Measurements from ENCODE around the gene EIF2B5. TPM values are rescaled to one million over a fixed set of nuclear protein-coding genes. Genes with fewer than 3 reads are reported as not detected.

Gene EIF2B5
- total RNA-seq, 4 donors from 2014 or later, result 42.6 to 56.8 (median 53.4) TPM

DNA sequence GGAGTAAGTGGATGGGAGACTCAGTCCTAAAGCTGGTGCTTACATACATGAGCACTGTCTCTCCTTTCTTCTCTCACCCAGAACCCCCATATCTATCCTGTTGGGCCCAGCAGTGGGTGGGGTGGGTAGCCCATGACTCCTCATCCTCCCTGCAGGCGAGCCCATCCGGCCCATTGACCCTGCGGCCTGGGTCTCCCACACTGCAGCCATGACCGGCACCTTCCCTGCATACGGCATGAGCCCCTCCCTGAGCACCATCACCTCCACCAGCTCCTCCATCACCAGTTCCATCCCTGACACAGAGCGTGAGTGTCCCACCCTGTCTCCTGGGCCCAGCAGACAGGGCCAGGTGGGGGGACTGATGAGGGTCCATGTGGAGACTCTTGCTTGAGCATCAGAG is 31.5 kb downstream of the EIF2B5 start:
- intact Hi-C loops (cut with DNase I; ENCODE audit: low total_unique reads) (no loop called here), in situ Hi-C loops (cut with MboI; ENCODE audit: low sequenced_read_pairs in 4 of 4) (no loop called here)
- H3K36me3 ChIP-seq, result peaks cover 0 to 75% of the 10 kb centered on the region in 2 donors
- ATAC-seq (no peak), DNase-seq (no peak)
- TF ChIP-seq, protein P1, sequence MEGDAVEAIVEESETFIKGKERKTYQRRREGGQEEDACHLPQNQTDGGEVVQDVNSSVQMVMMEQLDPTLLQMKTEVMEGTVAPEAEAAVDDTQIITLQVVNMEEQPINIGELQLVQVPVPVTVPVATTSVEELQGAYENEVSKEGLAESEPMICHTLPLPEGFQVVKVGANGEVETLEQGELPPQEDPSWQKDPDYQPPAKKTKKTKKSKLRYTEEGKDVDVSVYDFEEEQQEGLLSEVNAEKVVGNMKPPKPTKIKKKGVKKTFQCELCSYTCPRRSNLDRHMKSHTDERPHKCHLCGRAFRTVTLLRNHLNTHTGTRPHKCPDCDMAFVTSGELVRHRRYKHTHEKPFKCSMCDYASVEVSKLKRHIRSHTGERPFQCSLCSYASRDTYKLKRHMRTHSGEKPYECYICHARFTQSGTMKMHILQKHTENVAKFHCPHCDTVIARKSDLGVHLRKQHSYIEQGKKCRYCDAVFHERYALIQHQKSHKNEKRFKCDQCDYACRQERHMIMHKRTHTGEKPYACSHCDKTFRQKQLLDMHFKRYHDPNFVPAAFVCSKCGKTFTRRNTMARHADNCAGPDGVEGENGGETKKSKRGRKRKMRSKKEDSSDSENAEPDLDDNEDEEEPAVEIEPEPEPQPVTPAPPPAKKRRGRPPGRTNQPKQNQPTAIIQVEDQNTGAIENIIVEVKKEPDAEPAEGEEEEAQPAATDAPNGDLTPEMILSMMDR (IDR thresholded peaks at IDR 0.05 in 4 of 5, conservative IDR thresholded peaks at IDR 0.05 in 1 of 5), result no peak
- no peak for TF ChIP-seq POLR2A (IDR thresholded peaks at IDR 0.05)
- H3K4me3 ChIP-seq, result no peak overlapping the region
- peaks cover 7 to 21% of the 10 kb centered on the region in 2 donors for H3K4me1 ChIP-seq
- H3K9me3 ChIP-seq, result no peaks in the 10 kb centered on the region
- no peak overlapping the region for H3K27ac ChIP-seq
- no peaks in the 10 kb centered on the region for H3K27me3 ChIP-seq

DNA sequence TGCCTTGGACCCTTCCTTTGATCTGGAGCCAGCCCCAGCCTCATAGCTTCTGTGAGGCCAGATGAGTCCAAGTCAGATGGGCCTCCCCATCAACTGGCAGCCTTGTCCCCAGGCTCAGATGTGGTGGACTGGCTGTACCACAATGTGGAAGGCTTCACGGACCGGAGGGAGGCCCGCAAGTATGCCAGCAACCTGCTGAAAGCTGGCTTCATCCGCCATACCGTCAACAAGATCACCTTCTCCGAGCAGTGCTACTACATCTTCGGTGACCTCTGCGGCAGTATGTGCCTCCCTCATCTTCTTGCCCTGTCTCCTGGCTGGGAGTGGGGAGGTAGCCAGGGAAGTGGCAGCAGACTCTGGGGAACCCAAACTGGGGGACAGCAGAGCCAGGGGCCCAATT is 32.6 kb downstream of the EIF2B5 start:
- DNase-seq, result no peak
- intact Hi-C loops (cut with DNase I; ENCODE audit: low total_unique reads) (no loop called here), in situ Hi-C loops (cut with MboI; ENCODE audit: low sequenced_read_pairs in 4 of 4) (no loop called here)
- Histone ChIP-seq H3K36me3 (peaks cover 0 to 86% of the 10 kb centered on the region in 2 donors), H3K9me3 (no peaks in the 10 kb centered on the region), H3K4me1 (peaks cover 0 to 10% of the 10 kb centered on the region in 2 donors), H3K4me3 (no peak overlapping the region), H3K27ac (no peak overlapping the region), H3K27me3 (no peaks in the 10 kb centered on the region)
- TF ChIP-seq, protein P1 (IDR thresholded peaks at IDR 0.05 in 4 of 5, conservative IDR thresholded peaks at IDR 0.05 in 1 of 5), result no peak
- TF ChIP-seq POLR2A (IDR thresholded peaks at IDR 0.05), result no peak
- ATAC-seq, result no peak

DNA sequence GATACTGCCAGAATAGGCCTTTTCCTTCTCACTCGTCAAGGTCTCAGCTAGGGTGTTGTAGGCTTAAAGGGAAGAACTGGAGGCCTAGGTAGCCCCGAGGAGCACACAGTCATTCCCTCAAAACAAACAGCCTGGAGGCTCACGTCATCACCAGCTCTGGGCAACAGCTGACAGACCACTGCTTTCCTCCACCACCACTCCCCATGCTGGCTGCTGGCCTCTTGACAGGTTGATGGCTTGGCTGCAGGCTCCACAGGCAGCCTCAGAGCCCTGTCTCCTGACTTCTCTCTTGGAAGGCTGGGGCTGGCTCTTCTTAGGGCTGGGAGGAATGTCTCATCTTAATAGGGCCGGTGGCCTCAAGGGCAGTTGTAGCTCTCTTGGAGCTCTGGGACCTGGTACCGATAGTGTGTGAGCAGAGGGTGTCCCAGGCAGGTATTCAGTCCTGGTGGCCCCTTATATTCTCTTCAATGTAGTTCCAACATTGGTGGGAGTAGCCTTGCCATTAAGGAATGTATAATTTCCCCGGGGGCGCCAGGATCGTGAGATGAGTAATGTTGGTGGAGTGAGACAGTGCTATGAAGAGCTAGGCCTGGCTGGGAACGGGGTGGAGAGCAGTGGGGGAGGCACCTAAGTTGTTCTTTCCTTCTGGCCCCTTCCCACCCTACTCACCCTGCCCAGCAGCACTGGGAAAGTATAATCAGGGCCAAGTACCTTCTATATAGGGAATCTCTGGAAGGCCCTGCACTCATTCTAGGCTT is 33.4 kb downstream of the EIF2B5 start:
- peaks cover 0 to 83% of the 10 kb centered on the region in 2 donors for H3K36me3 ChIP-seq
- intact Hi-C loops (cut with DNase I; ENCODE audit: low total_unique reads), result no loop called here
- no peak for TF ChIP-seq POLR2A (IDR thresholded peaks at IDR 0.05)
- TF ChIP-seq, protein P1 (IDR thresholded peaks at IDR 0.05 in 4 of 5, conservative IDR thresholded peaks at IDR 0.05 in 1 of 5), result no peak
- peak overlapping the region in 1 of 4 donors; percentile 5 for H3K27ac ChIP-seq
- in situ Hi-C loops (cut with MboI; ENCODE audit: low sequenced_read_pairs in 4 of 4), result no loop called here
- H3K4me1 ChIP-seq, result peaks cover 2 to 5% of the 10 kb centered on the region in 2 donors
- no peaks in the 10 kb centered on the region for H3K27me3 ChIP-seq
- H3K4me3 ChIP-seq, result no peak overlapping the region
- H3K9me3 ChIP-seq, result no peaks in the 10 kb centered on the region
- DNase-seq, result no peak
- ATAC-seq, result no peak

- H3K27ac ChIP-seq, result no peak overlapping the region
- H3K9me3 ChIP-seq, result no peaks in the 10 kb centered on the region
- no peak overlapping the region for H3K4me3 ChIP-seq
- TF ChIP-seq, protein P1 (IDR thresholded peaks at IDR 0.05 in 4 of 5, conservative IDR thresholded peaks at IDR 0.05 in 1 of 5), result no peak
- TF ChIP-seq POLR2A (IDR thresholded peaks at IDR 0.05), result no peak
- intact Hi-C loops (cut with DNase I; ENCODE audit: low total_unique reads) (loop anchor here (5.0 kb wide), 1 partner anchor 77 kb away; the partner anchor contains the start of genes ALG3 and EEF1AKMT4), in situ Hi-C loops (cut with MboI; ENCODE audit: low sequenced_read_pairs in 4 of 4) (loop anchor here in 1 of 4 donors (10.0 kb wide), 1 partner anchor 145 kb away; the partner anchor contains the start of gene EIF4G1)
- H3K36me3 ChIP-seq, result peaks cover 0 to 67% of the 10 kb centered on the region in 2 donors
- H3K4me1 ChIP-seq, result peaks cover 5 to 12% of the 10 kb centered on the region in 2 donors
- ATAC-seq, result no peak
- DNase-seq, result no peak
- H3K27me3 ChIP-seq, result no peaks in the 10 kb centered on the region
Observed at GRCh38 chr3:184169896-184170875, 35.0 kb downstream of the EIF2B5 start.
